Central memory CD4-positive, alpha-beta T cell (primary cell): ENCODE results near the gene CYP26A1.

Experiments used
- DNase-seq: peaks from one replicate; pipeline ENCODE4 v3.0.0; 2022

The CYP26A1 gene

DNA sequence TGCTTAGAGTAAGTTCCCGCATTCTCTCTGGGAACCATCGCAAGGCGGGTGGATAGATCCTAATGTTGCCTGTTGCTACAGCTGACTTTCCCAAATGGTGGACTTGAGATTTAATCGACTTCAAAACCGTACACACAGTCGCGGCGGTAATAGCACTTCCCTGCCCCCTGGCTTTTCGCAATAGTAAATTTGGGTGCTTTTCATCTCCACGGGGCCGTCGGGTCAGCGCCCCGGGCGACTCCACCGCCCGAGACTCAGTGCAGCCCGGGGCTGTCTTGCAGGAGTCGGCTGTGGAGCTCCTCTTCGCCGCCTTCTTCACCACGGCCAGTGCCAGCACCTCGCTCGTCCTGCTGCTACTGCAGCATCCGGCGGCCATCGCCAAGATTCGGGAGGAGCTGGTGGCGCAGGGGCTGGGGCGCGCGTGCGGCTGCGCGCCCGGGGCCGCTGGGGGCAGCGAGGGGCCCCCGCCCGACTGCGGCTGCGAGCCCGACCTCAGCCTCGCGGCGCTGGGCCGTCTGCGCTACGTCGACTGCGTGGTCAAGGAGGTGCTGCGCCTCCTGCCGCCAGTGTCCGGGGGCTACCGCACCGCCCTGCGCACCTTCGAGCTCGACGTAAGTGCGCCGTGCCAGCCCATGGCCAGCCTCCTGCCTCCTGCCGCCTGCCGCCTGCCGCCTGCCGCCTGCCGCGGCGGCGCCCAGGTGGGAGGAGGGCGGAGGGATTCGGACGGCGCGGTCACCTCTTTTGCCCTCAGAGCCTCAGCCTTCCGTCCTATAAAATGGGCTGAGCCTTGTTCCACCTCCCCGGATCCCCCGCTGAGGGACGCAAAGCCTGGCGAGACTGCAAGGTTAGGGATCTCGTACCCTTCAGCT is 7.8 kb upstream of the CYP26A1 start:
- DNase-seq = no peak

DNA sequence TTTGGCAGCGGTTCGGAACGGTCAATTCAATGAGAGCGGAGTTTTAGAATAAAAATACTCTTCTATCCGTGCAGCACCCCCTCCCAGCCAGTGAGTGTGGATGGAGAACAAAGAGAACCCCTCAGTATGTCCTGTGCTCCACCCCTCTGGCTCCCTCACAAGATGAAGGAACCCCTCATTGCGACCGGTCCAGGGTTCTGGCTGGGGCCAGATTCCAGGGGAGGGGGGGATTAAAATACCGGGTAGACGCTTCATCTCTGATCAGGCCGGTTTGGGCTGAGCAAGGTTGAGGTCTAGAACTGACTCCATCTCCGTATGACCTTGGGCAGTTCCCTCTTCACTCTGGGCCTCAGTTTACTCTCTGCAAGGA is 7.2 kb upstream of the CYP26A1 start:
- DNase-seq = no peak

GRCh38 chr10:93067443-93068365 is 6.0 kb upstream of the CYP26A1 start:
- no peak for DNase-seq

GRCh38 chr10:93068411-93069244 is 5.1 kb upstream of the CYP26A1 start:
- no peak for DNase-seq

DNA sequence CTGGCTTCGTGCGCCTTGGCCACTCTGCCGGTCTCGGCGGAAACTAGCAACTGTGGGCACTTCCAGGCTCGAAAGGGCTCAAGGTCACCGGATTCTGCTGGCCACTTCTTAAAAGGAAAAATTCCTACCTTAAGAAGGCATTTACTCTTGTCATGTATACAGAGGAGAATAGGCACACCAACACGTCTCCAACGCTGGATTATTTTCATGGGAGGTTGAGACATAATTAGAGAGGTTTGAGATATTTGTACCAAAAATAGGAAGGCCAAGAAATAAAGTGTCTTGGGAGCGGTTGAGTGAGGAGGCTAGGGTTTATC is 4.5 kb upstream of the CYP26A1 start:
- DNase-seq = no peak

DNA sequence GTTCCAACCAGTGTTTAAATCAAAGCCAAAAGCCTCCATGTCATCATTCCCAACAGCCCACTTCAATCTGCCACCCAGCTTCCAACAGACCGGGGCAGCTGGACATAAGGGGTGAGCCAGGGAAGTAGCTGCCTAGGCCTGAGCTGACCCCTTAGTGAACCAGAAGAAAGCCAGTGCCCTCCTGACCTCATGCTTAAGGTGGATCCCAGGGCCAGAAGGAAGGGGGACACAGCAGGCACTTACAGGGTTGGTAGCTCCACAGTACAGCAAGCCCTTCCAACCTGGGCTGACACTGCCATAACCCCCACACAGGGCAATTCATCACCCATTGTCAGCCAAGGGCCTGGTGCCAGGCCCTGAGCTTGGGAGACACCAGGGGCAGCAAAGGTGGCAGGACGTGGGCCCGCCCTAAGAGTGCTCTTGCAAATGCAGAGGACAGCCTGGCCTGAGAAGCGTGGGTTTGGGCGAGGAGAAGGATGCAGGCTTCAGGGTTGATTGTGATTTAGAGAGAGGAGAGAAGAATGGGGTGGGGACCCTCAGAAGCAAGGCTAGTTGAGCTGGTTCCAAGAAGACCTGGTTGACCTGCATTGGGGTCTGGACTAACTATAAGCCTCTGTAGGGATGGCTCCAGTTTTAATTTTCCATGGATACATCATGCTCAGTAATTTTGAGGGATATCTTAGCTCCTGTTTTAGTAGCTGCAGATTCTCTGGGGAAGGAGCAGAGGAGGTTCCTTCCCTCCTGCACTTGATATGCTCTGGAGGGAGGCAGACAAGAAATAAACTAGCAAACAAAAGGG is 3.1 kb upstream of the CYP26A1 start:
- no peak for DNase-seq

- no peak for DNase-seq
Observed at GRCh38 chr10:93071177-93071472, 2.6 kb upstream of the CYP26A1 start.

- no peak for DNase-seq
Observed at GRCh38 chr10:93071674-93072224, 1.9 kb upstream of the CYP26A1 start.

DNA sequence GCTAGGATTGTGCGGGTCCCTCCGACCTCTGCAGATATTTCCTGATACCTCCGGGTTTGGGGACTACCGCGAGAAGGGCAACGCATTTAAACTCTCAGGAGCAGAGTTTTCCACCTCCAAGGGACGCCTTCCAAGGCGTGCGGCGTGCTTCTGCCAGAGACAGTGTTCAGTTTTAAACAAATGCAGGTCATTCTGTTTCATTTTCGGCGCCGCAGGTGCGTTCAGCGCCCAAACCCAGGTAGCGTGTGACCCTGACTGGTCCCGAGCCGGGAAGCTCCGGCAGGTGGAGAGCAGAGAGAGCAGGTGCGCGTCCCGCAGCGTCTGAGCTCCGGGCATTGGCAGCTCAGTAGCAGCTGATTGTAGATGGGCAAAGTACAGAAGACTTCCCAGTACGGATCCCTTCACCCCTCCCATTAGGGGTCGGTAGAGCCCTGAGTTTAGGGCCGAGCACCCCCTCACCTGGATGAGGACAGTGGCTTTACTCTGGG is 1.4 kb upstream of the CYP26A1 start:
- DNase-seq = no peak

GRCh38 chr10:93072713-93073538 is 767 bp upstream of the CYP26A1 start:
- DNase-seq = no peak

GRCh38 chr10:93074147-93074596 is 479 bp downstream of the CYP26A1 start:
- DNase-seq = no peak

DNA sequence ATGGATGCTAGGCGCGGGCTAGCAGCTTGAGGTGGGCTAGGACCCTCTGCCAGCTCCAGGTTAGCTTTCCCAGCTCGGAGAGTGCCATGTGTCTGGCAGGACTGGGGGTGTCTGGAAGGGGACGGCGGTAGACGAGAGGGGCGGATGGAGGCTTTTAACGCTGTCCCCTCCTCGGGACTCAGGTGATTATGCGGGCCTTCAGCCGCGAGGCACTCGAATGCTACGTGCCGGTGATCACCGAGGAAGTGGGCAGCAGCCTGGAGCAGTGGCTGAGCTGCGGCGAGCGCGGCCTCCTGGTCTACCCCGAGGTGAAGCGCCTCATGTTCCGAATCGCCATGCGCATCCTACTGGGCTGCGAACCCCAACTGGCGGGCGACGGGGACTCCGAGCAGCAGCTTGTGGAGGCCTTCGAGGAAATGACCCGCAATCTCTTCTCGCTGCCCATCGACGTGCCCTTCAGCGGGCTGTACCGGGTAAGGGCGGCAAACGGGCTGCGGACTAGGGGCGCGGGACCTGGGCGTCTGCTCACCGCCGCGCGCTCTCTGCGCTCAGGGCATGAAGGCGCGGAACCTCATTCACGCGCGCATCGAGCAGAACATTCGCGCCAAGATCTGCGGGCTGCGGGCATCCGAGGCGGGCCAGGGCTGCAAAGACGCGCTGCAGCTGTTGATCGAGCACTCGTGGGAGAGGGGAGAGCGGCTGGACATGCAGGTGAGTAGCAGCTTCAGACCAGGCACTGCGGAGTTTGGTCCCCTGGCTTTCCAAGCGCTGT is 1.1 kb downstream of the CYP26A1 start:
- no peak for DNase-seq

GRCh38 chr10:93075369-93076221 is 1.9 kb downstream of the CYP26A1 start:
- no peak for DNase-seq

- DNase-seq = no peak
Observed at GRCh38 chr10:93076871-93077270, 3.2 kb downstream of the CYP26A1 start.

GRCh38 chr10:93077860-93078337 is 4.2 kb downstream of the CYP26A1 start:
- DNase-seq = no peak

DNA sequence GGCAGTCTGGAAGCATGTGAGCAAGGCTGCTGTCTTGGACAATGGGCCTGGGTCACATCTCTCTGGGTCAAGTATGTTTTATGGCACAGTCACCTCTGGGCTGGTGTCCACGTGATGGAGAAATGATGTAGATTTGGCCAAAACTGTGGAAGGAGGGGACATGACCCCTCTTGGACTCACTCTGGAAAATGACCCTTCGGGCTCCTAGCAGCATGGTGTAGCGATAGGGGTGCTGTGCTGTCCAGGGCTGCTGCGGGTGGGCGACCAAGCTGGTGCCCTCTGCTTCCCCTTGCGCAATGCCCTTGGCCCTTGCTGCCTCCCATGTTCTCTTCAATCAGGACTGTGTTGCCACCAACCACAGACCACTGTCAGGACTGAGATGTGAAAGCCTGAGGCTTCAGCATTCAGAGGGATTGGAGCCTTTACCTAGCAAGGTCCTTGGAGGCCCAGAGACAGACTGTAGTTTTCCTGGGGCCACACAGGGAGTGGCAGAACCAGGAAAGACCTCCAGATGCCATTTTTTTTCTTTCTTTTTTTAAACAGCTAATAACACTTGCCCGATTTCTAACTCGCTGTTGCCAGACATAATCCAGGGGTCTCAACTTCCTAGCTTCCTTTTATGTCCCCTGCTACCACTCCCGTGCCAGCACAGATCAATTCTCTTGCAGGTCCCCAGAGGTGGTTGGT is 6.1 kb downstream of the CYP26A1 start:
- no peak for DNase-seq

- peak; percentile 36 for DNase-seq
Observed at GRCh38 chr10:93080350-93081046, 6.8 kb downstream of the CYP26A1 start.

- no peak for DNase-seq
Observed at GRCh38 chr10:93081318-93081717, 7.6 kb downstream of the CYP26A1 start.
